Hepatocyte (in vitro differentiated cells): ENCODE measurements around the gene CSTPP1. TPM values are rescaled to one million over a fixed set of nuclear protein-coding genes. Genes with fewer than 3 reads are reported as not detected.

Source experiments
- DNase-seq: peaks from one replicate; pipeline ENCODE4 v3.0.0-alpha.2; 2016; ENCODE audit warnings: low spot score
- H2AFZ ChIP-seq: fragments of 200-600 bp; sonication (generic); 2 replicates; pipeline ENCODE4 v1.6.0; 2016; ENCODE audit warnings: antibody characterized with exemption, mild to moderate bottlenecking
- H3K27ac ChIP-seq: fragments of 200-600 bp; sonication (generic); 2 replicates; pipeline ENCODE4 v1.5.1; 2016; ENCODE audit warnings: mild to moderate bottlenecking
- H3K27me3 ChIP-seq: fragments of 200-600 bp; sonication (generic); 2 replicates; pipeline ENCODE4 v1.6.1; 2016
- H3K36me3 ChIP-seq: fragments of 200-600 bp; sonication (generic); replicated peaks from 2 replicates; pipeline ENCODE4 v1.5.1; 2016; ENCODE audit warnings: low read depth; ENCODE audit not compliant: insufficient read depth
- H3K4me1 ChIP-seq: fragments of 200-600 bp; sonication (generic); 2 replicates; pipeline ENCODE4 v1.5.1; 2016; ENCODE audit warnings: mild to moderate bottlenecking, moderate library complexity; ENCODE audit not compliant: insufficient read depth
- H3K4me2 ChIP-seq: fragments of 200-600 bp; sonication (generic); 2 replicates; pipeline ENCODE4 v1.6.0; 2016
- H3K4me3 ChIP-seq: fragments of 200-600 bp; sonication (generic); 2 replicates; pipeline ENCODE4 v1.5.1; 2016; ENCODE audit warnings: mild to moderate bottlenecking
- H3K79me2 ChIP-seq: fragments of 200-600 bp; sonication (generic); 2 replicates; pipeline ENCODE4 v1.6.0; 2017; ENCODE audit warnings: mild to moderate bottlenecking
- H3K9me2 ChIP-seq: fragments of 200-600 bp; sonication (generic); replicated peaks from 2 replicates; pipeline ENCODE4 v1.6.0; 2017; ENCODE audit warnings: mild to moderate bottlenecking; ENCODE audit not compliant: insufficient read depth
- H3K9me3 ChIP-seq: fragments of 200-600 bp; sonication (generic); 2 replicates; pipeline ENCODE4 v1.5.1; 2016; ENCODE audit warnings: low read depth, mild to moderate bottlenecking
- H4K20me1 ChIP-seq: fragments of 200-600 bp; sonication (generic); 2 replicates; pipeline ENCODE4 v1.6.0; 2016; ENCODE audit warnings: mild to moderate bottlenecking; ENCODE audit not compliant: insufficient read depth, poor library complexity, severe bottlenecking
- CTCF ChIP-seq: fragments of 200-600 bp; sonication (generic); IDR thresholded peaks from 2 replicates; pipeline ENCODE4 v1.5.1; 2016; ENCODE audit warnings: antibody characterized with exemption, mild to moderate bottlenecking; ENCODE audit not compliant: poor library complexity
- EZH2 ChIP-seq: fragments of 200-600 bp; sonication (generic); IDR thresholded peaks from 2 replicates; pipeline ENCODE4 v1.6.1; 2016; ENCODE audit warnings: antibody characterized with exemption, mild to moderate bottlenecking, borderline replicate concordance
- EZH2phosphoT487 ChIP-seq: fragments of 200-600 bp; sonication (generic); IDR thresholded peaks from one replicate; pipeline ENCODE4 v1.6.1; 2018; ENCODE audit warnings: antibody characterized with exemption, mild to moderate bottlenecking, low read depth, moderate library complexity; ENCODE audit not compliant: unreplicated experiment, severe bottlenecking
- WGBS: methylation state at CpG from one replicate; pipeline ENCODE4 v1.1.6; 2016; ENCODE audit warnings: low lambda C conversion rate; ENCODE audit errors: missing lambda C conversion rate; 5-methylcytosine and 5-hydroxymethylcytosine counted together
- polyA plus RNA-seq: library from polyadenylated mRNA; unstranded; fragments of >200 nt; fragmentation: Nextera tagmentation; extraction: Ambion mirVana; gene quantifications from 2 replicates; pipeline ENCODE4 v1.2.1, GENCODE V29; 2016
- total RNA-seq: library from RNA; depleted of rRNA; stranded (reverse); fragments of >200 nt; gene quantifications from 2 replicates; pipeline ENCODE4 v1.2.3, GENCODE V29; 2014

Gene CSTPP1
- total and polyA plus RNA-seq, 2 experiments from 2014 or later = 23.0 to 44.3 TPM

DNA sequence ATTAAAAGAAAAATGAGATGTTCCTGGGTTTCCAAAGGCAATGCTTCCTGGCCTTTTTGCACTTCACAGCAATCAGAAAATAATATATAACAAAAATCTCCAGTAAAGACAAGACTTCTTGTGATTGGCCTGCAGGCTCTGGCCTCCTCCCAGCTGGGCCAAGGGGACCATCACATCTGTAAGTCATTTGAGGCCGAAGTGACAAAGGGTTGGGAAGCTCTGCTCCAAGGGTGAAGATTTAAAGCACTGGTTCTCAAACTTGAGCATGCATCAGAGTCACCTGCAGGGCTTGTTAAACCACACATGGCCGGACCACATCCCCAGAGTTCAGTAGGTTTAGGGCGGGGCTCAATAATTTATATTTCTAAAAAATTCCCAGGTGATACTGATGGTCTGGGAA, 208.0 kb downstream of the CSTPP1 start:
- no peak overlapping the region for H3K4me2 ChIP-seq
- H3K9me2 ChIP-seq = no peaks in the 10 kb centered on the region
- H3K4me1 ChIP-seq = no peaks in the 10 kb centered on the region
- no peaks in the 10 kb centered on the region for H3K27me3 ChIP-seq
- TF ChIP-seq EZH2 (no peak), EZH2phosphoT487 (no peak), CTCF (no peak)
- no peaks in the 10 kb centered on the region for H4K20me1 ChIP-seq
- no peak overlapping the region for H3K27ac ChIP-seq
- H3K79me2 ChIP-seq = no peaks in the 10 kb centered on the region
- WGBS = 84% methylated on average over 3 of the region's 3 CpGs
- H3K36me3 ChIP-seq = no peaks in the 10 kb centered on the region
- H3K4me3 ChIP-seq = no peak overlapping the region
- H3K9me3 ChIP-seq = no peaks in the 10 kb centered on the region
- no peak for DNase-seq
- no peak overlapping the region for H2AFZ ChIP-seq

DNA sequence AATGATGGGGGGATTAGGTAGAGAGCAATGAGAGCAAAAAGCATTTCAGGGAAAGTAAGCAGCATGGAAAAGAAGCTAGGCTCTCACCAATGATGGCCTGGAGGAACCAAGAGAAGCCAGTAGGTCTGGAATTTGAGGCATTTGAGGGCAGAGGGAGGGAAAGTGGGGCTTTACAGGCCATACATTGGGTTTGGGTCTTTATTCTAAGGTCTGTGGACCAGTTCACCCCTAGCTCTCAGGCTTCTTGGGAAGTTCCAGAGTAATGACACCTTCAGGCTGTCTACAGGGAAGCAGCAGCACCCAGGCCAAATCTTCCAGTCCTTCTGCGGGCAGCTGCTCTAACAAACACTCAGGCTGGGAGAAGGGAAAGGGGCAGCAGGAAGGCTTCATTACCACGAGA, 210.7 kb downstream of the CSTPP1 start:
- no peaks in the 10 kb centered on the region for H3K36me3 ChIP-seq
- no peaks in the 10 kb centered on the region for H3K79me2 ChIP-seq
- no peak overlapping the region for H2AFZ ChIP-seq
- H4K20me1 ChIP-seq = no peaks in the 10 kb centered on the region
- no peak overlapping the region for H3K4me2 ChIP-seq
- no peak for DNase-seq
- H3K4me1 ChIP-seq = no peaks in the 10 kb centered on the region
- TF ChIP-seq CTCF = no peak
- no peak for TF ChIP-seq EZH2phosphoT487
- no peak for TF ChIP-seq EZH2
- no peaks in the 10 kb centered on the region for H3K9me3 ChIP-seq
- no peaks in the 10 kb centered on the region for H3K27me3 ChIP-seq
- no peak overlapping the region for H3K4me3 ChIP-seq
- WGBS = 81% methylated on average over 2 of the region's 2 CpGs
- no peak overlapping the region for H3K27ac ChIP-seq
- no peaks in the 10 kb centered on the region for H3K9me2 ChIP-seq

GRCh38 chr11:47147681-47148080, 211.1 kb downstream of the CSTPP1 start:
- Histone ChIP-seq H3K79me2 (no peaks in the 10 kb centered on the region), H4K20me1 (no peaks in the 10 kb centered on the region), H3K9me3 (no peaks in the 10 kb centered on the region), H3K36me3 (no peaks in the 10 kb centered on the region), H3K27me3 (no peaks in the 10 kb centered on the region), H3K4me3 (no peak overlapping the region), H2AFZ (no peak overlapping the region), H3K9me2 (no peaks in the 10 kb centered on the region), H3K27ac (no peak overlapping the region), H3K4me2 (no peak overlapping the region), H3K4me1 (no peaks in the 10 kb centered on the region)
- DNase-seq = no peak
- WGBS = 80% methylated on average over 7 of the region's 7 CpGs
- no peak for TF ChIP-seq EZH2
- no peak for TF ChIP-seq EZH2phosphoT487
- TF ChIP-seq CTCF = no peak

DNA sequence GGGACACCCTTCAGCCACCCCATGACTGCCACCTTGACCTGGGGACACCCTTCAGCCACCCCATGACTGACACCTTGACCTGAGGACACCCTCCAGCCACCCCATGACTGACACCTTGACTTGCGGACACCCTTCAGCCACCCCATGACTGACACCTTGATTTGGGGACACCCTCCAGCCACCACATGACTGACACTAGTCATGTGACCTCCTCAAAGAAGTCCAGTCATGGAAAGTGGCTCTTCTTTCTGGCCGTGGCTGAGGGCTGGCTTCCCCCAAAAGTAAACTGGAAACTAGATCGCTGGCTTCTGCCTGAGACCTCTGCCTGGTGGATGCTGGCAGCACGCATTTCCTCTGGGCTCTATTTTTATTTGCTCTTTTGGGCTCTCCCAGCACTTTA, 211.7 kb downstream of the CSTPP1 start:
- Histone ChIP-seq H3K36me3 (no peaks in the 10 kb centered on the region), H3K27me3 (no peaks in the 10 kb centered on the region), H3K9me2 (no peaks in the 10 kb centered on the region), H2AFZ (no peak overlapping the region), H3K4me2 (no peak overlapping the region), H3K4me3 (no peak overlapping the region), H3K27ac (no peak overlapping the region), H3K79me2 (no peaks in the 10 kb centered on the region), H4K20me1 (no peaks in the 10 kb centered on the region), H3K9me3 (no peaks in the 10 kb centered on the region), H3K4me1 (no peaks in the 10 kb centered on the region)
- no peak for DNase-seq
- WGBS = 94% methylated on average over 4 of the region's 4 CpGs
- TF ChIP-seq EZH2 (no peak), CTCF (no peak), EZH2phosphoT487 (no peak)
